ENCODE data around the gene CDA.

CDA gene

DNA sequence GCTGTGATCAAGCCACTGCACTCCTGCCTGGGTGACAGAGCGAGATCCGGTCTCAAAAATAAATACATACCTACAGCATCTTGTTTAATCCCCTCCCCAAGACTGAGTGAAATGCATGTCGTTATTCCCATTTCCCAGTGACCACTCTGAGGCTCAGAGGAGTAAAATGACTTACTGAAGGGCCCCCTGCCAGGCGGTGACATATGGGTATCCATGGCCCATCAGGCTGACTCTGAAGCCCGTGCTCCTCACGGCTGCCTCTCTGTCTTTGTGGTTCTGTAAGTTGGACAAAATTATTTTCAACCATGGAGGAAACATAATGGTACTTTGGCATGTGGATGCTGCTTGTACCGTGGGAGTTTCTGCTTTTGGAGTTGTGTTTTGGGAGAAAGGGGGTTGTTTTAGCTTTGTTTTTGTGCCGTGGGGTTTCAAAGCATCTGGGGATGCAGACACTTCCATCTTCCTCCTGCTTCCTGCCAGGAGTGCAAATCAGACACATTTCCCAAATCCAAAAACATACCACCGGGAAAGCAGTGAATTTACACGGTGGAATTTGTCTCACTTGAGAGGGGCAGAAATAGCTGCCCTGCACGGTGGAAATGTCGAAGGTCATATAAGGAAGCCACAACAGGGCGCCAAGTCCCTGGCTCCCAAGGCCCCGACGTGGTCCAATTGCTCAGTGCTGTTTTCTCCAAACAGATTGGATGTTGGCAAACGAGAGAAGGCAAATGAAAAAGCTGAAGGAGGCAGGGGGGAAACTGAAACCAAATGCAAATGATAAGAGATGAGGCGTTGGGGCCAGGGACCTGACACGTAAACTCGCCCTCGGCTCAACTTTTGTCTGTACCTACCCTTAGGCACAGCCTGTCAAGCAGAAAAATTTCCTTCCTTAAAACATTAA, 27.3 kb downstream of the CDA start:
- no peaks in the 10 kb centered on the region for H3K9me3 Mint-ChIP-seq
- H3K4me3 Mint-ChIP-seq: no peak overlapping the region
- H3K4me1 Mint-ChIP-seq (ENCODE audit: low read depth): no peaks in the 10 kb centered on the region
- H3K27me3 Mint-ChIP-seq (ENCODE audit: low read depth): peaks cover 5% of the 10 kb centered on the region
- no peak overlapping the region for H3K27ac Mint-ChIP-seq
- DNase-seq (ENCODE audit: low spot score): no peak
- H3K36me3 Mint-ChIP-seq (ENCODE audit: low read depth): no peaks in the 10 kb centered on the region

DNA sequence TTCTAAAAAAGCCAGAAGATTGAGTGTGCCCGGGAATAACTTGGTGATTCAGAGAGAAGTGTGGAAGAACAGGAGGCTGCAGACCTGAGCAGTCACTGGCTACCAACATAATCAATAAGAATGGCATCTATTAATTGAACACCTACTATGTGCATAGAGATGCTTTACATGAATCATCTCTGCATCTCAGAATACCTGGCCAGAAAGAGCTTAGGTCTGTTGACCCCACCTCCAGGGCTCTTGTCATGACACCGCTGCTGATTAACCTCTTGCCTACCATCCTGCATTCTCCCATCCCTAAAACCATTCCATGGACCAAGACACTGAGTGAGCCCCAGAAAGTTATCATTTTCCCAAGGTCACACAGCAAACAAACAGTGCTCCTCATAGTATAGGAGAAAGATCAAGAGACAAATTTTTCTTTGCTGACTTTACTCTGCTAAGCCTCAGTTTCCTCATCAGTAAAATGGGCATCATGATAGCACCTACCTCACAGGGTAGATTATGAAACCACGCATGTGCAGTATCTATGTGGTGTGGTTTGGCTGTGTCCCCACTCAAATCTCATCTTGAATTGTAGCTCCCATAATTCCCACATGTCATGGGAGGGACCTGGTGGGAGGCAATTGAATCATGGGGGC, 28.1 kb downstream of the CDA start:
- Mint-ChIP-seq H3K27me3 (ENCODE audit: low read depth) (peaks cover 5% of the 10 kb centered on the region), H3K27ac (no peak overlapping the region), H3K4me1 (ENCODE audit: low read depth) (no peaks in the 10 kb centered on the region), H3K36me3 (ENCODE audit: low read depth) (no peaks in the 10 kb centered on the region), H3K9me3 (no peaks in the 10 kb centered on the region), H3K4me3 (no peak overlapping the region)
- no peak for DNase-seq (ENCODE audit: low spot score)

GRCh38 chr1:20618550-20618949, 29.7 kb downstream of the CDA start:
- no peaks in the 10 kb centered on the region for H3K4me1 Mint-ChIP-seq (ENCODE audit: low read depth)
- H3K27ac Mint-ChIP-seq: no peak overlapping the region
- H3K4me3 Mint-ChIP-seq: no peak overlapping the region
- no peak for DNase-seq (ENCODE audit: low spot score)
- H3K27me3 Mint-ChIP-seq (ENCODE audit: low read depth): peaks cover 5% of the 10 kb centered on the region
- no peaks in the 10 kb centered on the region for H3K36me3 Mint-ChIP-seq (ENCODE audit: low read depth)
- no peaks in the 10 kb centered on the region for H3K9me3 Mint-ChIP-seq

- Mint-ChIP-seq H3K27me3 (ENCODE audit: low read depth) (peaks cover 3% of the 10 kb centered on the region), H3K36me3 (ENCODE audit: low read depth) (no peaks in the 10 kb centered on the region), H3K9me3 (no peaks in the 10 kb centered on the region), H3K4me1 (ENCODE audit: low read depth) (no peaks in the 10 kb centered on the region), H3K27ac (no peak overlapping the region), H3K4me3 (no peak overlapping the region)
- no peak for DNase-seq (ENCODE audit: low spot score)
Measured at GRCh38 chr1:20619999-20620398, 31.1 kb downstream of the CDA start.

- Mint-ChIP-seq H3K4me1 (ENCODE audit: low read depth) (no peaks in the 10 kb centered on the region), H3K9me3 (no peaks in the 10 kb centered on the region), H3K4me3 (no peak overlapping the region), H3K27ac (no peak overlapping the region), H3K36me3 (ENCODE audit: low read depth) (no peaks in the 10 kb centered on the region), H3K27me3 (ENCODE audit: low read depth) (peaks cover 5% of the 10 kb centered on the region)
- DNase-seq (ENCODE audit: low spot score): no peak
Measured at GRCh38 chr1:20621012-20621411, 32.1 kb downstream of the CDA start.

- DNase-seq (ENCODE audit: low spot score): no peak
- Mint-ChIP-seq H3K36me3 (ENCODE audit: low read depth) (no peaks in the 10 kb centered on the region), H3K27ac (no peak overlapping the region), H3K4me1 (ENCODE audit: low read depth) (no peaks in the 10 kb centered on the region), H3K27me3 (ENCODE audit: low read depth) (peaks cover 13% of the 10 kb centered on the region), H3K9me3 (no peaks in the 10 kb centered on the region), H3K4me3 (no peak overlapping the region)
Measured at GRCh38 chr1:20624709-20625108, 35.8 kb downstream of the CDA start.

DNA sequence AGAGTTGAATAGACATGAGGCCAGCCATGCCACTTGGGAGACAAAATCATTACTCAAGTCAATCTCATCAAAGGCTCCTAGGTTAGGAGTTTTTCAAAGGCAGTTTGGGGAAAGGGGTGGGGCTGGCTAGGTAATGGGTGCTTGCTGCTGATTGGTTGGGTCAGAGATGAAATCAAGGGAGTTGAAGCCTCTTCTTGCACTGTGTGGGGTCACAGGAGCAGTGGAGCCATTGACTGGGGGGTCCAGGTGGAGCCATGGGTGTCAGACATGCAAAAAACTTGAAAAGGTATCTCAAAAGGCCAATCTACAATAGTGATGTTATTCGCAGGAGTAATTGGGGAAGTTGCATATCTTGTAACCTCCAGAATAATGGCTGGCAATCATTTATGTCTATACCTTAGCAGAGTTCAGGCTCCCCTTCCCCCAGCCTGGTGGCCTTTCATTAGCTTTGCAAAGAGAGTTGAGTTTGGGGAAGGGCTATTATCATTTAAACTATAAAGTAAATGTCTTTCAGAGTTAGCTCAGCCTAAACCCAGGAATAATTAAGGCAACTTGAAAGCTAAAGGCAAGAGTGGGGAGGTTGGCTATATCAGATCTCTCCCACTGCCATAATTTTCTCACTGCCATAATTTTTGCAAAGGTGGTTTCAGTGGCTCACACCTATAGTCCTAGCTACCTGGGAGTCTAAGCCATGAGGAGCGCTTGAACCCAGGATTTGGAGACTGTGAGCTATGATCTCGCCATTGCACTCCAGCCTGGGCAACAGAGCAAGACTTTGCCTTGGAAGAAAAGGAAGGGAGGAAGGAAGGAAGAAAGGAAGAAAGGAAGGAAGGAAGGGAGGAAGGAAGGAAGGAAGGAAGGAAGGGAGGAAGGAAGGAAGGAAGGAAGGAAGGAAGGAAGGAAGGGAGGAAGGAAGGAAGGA, 36.5 kb downstream of the CDA start:
- H3K4me1 Mint-ChIP-seq (ENCODE audit: low read depth): no peaks in the 10 kb centered on the region
- H3K9me3 Mint-ChIP-seq: no peaks in the 10 kb centered on the region
- no peak overlapping the region for H3K4me3 Mint-ChIP-seq
- no peak for DNase-seq (ENCODE audit: low spot score)
- no peak overlapping the region for H3K27ac Mint-ChIP-seq
- no peaks in the 10 kb centered on the region for H3K36me3 Mint-ChIP-seq (ENCODE audit: low read depth)
- H3K27me3 Mint-ChIP-seq (ENCODE audit: low read depth): peaks cover 9% of the 10 kb centered on the region

DNA sequence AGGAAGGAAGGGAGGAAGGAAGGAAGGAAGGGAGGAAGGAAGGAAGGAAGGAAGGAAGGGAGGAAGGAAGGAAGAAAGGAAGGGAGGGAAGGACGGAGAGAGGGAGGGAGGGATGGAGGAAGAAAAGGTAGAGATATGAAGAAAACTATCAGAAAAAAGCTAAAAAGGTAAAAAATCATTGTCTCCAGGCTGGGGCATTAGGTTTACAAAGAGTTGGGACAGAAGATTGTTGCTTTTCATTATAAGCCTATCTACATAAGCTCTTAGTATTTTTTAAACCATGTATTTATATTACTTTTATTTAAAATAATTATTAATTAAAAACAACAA, 37.2 kb downstream of the CDA start:
- Mint-ChIP-seq H3K27ac (no peak overlapping the region), H3K4me1 (ENCODE audit: low read depth) (no peaks in the 10 kb centered on the region), H3K27me3 (ENCODE audit: low read depth) (peaks cover 9% of the 10 kb centered on the region), H3K9me3 (no peaks in the 10 kb centered on the region), H3K4me3 (no peak overlapping the region), H3K36me3 (ENCODE audit: low read depth) (no peaks in the 10 kb centered on the region)
- DNase-seq (ENCODE audit: low spot score): no peak

DNA sequence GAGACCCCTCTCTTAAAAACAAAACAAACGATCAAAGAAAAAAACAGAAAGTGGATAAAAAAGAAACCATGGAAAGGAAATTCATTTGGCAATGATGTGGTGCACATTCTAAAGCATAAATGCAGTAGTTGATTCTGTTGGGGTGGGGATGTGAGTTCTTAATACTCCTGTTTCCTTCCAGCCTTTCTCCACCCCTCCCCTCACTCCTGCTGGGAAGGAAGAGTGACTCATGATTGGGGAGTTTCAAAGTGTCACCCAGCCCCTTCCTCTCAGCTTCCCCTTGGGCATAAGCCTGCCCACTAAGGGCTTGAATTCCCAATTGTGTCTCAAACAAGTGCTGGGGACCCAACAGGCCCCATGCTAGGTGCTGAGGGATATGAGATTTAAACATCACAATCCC, 37.6 kb downstream of the CDA start:
- Mint-ChIP-seq H3K27me3 (ENCODE audit: low read depth) (peaks cover 9% of the 10 kb centered on the region), H3K36me3 (ENCODE audit: low read depth) (no peaks in the 10 kb centered on the region), H3K9me3 (no peaks in the 10 kb centered on the region), H3K27ac (no peak overlapping the region), H3K4me1 (ENCODE audit: low read depth) (no peaks in the 10 kb centered on the region), H3K4me3 (no peak overlapping the region)
- DNase-seq (ENCODE audit: low spot score): no peak

DNA sequence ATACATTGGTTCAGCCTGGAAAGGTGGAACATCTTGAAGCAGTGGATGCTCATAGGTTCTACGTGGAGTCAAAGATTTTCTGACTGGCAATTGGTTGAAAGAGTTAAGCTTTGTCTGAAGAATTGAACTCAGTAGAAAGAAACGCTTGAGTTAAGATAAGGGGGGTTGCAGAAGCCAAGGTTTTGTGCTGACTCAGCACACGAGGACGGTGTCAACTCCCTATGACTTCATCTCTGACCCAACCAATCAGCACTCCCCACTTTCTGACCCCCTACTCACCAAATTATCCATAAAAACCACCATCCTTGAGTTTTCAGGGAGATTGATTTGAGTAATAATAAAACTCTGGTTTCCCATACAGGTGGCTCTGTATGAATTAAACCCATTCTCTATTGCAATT, 41.8 kb downstream of the CDA start:
- DNase-seq (ENCODE audit: low spot score): no peak
- H3K27ac Mint-ChIP-seq: no peak overlapping the region
- H3K9me3 Mint-ChIP-seq: no peaks in the 10 kb centered on the region
- no peaks in the 10 kb centered on the region for H3K36me3 Mint-ChIP-seq (ENCODE audit: low read depth)
- peaks cover 8% of the 10 kb centered on the region for H3K27me3 Mint-ChIP-seq (ENCODE audit: low read depth)
- H3K4me3 Mint-ChIP-seq: no peak overlapping the region
- H3K4me1 Mint-ChIP-seq (ENCODE audit: low read depth): peaks cover 13% of the 10 kb centered on the region

DNA sequence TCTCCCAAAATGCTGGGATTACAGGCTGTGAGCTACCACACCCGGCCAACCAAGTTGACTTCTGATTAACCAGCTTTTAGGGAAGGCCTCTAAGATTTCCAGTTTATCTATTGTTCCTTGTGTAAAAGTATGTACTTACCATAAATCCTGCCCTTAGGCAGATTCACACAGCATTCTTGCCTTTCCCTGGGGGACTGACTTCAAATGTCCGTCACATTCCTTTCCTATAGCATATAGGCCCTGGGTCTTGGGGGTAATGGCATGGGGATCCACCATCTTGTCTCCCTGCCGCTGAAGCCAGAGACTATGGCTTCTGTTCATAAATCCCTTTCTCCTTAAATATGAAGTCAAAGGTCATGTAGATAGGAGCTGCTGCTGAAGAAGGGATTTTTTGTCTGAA, 43.5 kb downstream of the CDA start:
- Mint-ChIP-seq H3K36me3 (ENCODE audit: low read depth) (no peaks in the 10 kb centered on the region), H3K4me1 (ENCODE audit: low read depth) (peaks cover 13% of the 10 kb centered on the region), H3K27ac (peak overlapping the region; percentile 31), H3K4me3 (peak overlapping the region; percentile 64), H3K27me3 (ENCODE audit: low read depth) (peaks cover 5% of the 10 kb centered on the region), H3K9me3 (no peaks in the 10 kb centered on the region)
- DNase-seq (ENCODE audit: low spot score): no peak

GRCh38 chr1:20633190-20634064, 44.5 kb downstream of the CDA start, which contains the start of gene PINK1:
PINK1 (plus strand) TSS chr1:20633458; CDS start chr1:20633549, 91 bp downstream.
- no peaks in the 10 kb centered on the region for H3K27me3 Mint-ChIP-seq (ENCODE audit: low read depth)
- peak within 1 kb of the TSS; percentile 86 for H3K4me3 Mint-ChIP-seq
- DNase-seq (ENCODE audit: low spot score): peak; percentile 87
- no peaks in the 10 kb centered on the region for H3K36me3 Mint-ChIP-seq (ENCODE audit: low read depth)
- H3K27ac Mint-ChIP-seq: peak within 1 kb of the TSS; percentile 73
- no peaks in the 10 kb centered on the region for H3K9me3 Mint-ChIP-seq
- H3K4me1 Mint-ChIP-seq (ENCODE audit: low read depth): peaks cover 13% of the 10 kb centered on the region

GRCh38 chr1:20634065-20634593, 45.2 kb downstream of the CDA start:
- DNase-seq (ENCODE audit: low spot score): no peak
- Mint-ChIP-seq H3K4me3 (peak overlapping the region; percentile 86), H3K9me3 (no peaks in the 10 kb centered on the region), H3K27me3 (ENCODE audit: low read depth) (no peaks in the 10 kb centered on the region), H3K36me3 (ENCODE audit: low read depth) (no peaks in the 10 kb centered on the region), H3K4me1 (ENCODE audit: low read depth) (peaks cover 13% of the 10 kb centered on the region), H3K27ac (peak overlapping the region; percentile 73)
